Measurements from ENCODE around the gene RASSF4. TPM values are rescaled to one million over a fixed set of nuclear protein-coding genes. Genes with fewer than 3 reads are reported as not detected.

RASSF4 gene
- total RNA-seq, 1 donor from 2014 or later = 29.2 TPM

- no peaks in the 10 kb centered on the region for H3K9me3 ChIP-seq
- no peaks in the 10 kb centered on the region for H3K27me3 ChIP-seq
- H3K27ac ChIP-seq = no peak overlapping the region
- TF ChIP-seq CTCF (IDR thresholded peaks at IDR 0.05) (no peak), POLR2AphosphoS5 (IDR thresholded peaks at IDR 0.05; ENCODE audit: insufficient read depth in 1 of 2, low read depth in 1 of 2) (no peak), POLR2A (IDR thresholded peaks at IDR 0.05) (no peak)
- no peak for DNase-seq (ENCODE audit: extremely low spot score in 2 of 2)
- no peaks in the 10 kb centered on the region for H3K36me3 ChIP-seq
- no peaks in the 10 kb centered on the region for H3K4me1 ChIP-seq
- intact Hi-C loops (cut with DNase I) = no loop called here
- no peak overlapping the region for H3K4me3 ChIP-seq
These were observed 74.7 kb downstream of the RASSF4 start for GRCh38 chr10:45034301-45034700.

- no peak for TF ChIP-seq CTCF (IDR thresholded peaks at IDR 0.05)
- no peak for TF ChIP-seq POLR2A (IDR thresholded peaks at IDR 0.05)
- TF ChIP-seq POLR2AphosphoS5 (IDR thresholded peaks at IDR 0.05; ENCODE audit: insufficient read depth in 1 of 2, low read depth in 1 of 2) = no peak
- no peaks in the 10 kb centered on the region for H3K27me3 ChIP-seq
- no peak for DNase-seq (ENCODE audit: extremely low spot score in 2 of 2)
- no peak overlapping the region for H3K27ac ChIP-seq
- H3K36me3 ChIP-seq = no peaks in the 10 kb centered on the region
- no peaks in the 10 kb centered on the region for H3K9me3 ChIP-seq
- no peaks in the 10 kb centered on the region for H3K4me1 ChIP-seq
- H3K4me3 ChIP-seq = no peak overlapping the region
- intact Hi-C loops (cut with DNase I) = no loop called here
These were observed 76.1 kb downstream of the RASSF4 start for GRCh38 chr10:45035673-45036072.

GRCh38 chr10:45040921-45041542 lies 81.4 kb downstream of the RASSF4 start:
- H3K4me1 ChIP-seq = no peaks in the 10 kb centered on the region
- H3K9me3 ChIP-seq = no peaks in the 10 kb centered on the region
- H3K27me3 ChIP-seq = no peaks in the 10 kb centered on the region
- no peak for DNase-seq (ENCODE audit: extremely low spot score in 2 of 2)
- TF ChIP-seq POLR2A (IDR thresholded peaks at IDR 0.05) (no peak), CTCF (IDR thresholded peaks at IDR 0.05) (no peak), POLR2AphosphoS5 (IDR thresholded peaks at IDR 0.05; ENCODE audit: insufficient read depth in 1 of 2, low read depth in 1 of 2) (no peak)
- no peak overlapping the region for H3K4me3 ChIP-seq
- H3K27ac ChIP-seq = no peak overlapping the region
- H3K36me3 ChIP-seq = no peaks in the 10 kb centered on the region
- intact Hi-C loops (cut with DNase I) = no loop called here

- intact Hi-C loops (cut with DNase I) = no loop called here
- no peaks in the 10 kb centered on the region for H3K27me3 ChIP-seq
- no peak for DNase-seq (ENCODE audit: extremely low spot score in 2 of 2)
- H3K36me3 ChIP-seq = no peaks in the 10 kb centered on the region
- TF ChIP-seq CTCF (IDR thresholded peaks at IDR 0.05) = no peak
- TF ChIP-seq POLR2AphosphoS5 (IDR thresholded peaks at IDR 0.05; ENCODE audit: insufficient read depth in 1 of 2, low read depth in 1 of 2) = no peak
- TF ChIP-seq POLR2A (IDR thresholded peaks at IDR 0.05) = no peak
- H3K9me3 ChIP-seq = no peaks in the 10 kb centered on the region
- no peak overlapping the region for H3K27ac ChIP-seq
- H3K4me1 ChIP-seq = no peaks in the 10 kb centered on the region
- H3K4me3 ChIP-seq = no peak overlapping the region
These were observed 84.7 kb downstream of the RASSF4 start for GRCh38 chr10:45044290-45044689.

Other genes starting within 250 kb of the RASSF4 start
- gene TMEM72, start 48.5 kb upstream of the RASSF4 start, total RNA-seq = not detected
- gene DEPP1, start 19.0 kb downstream of the RASSF4 start, total RNA-seq = 155 TPM
- 20.6 TPM for gene ZNF22, start 41.1 kb downstream of the RASSF4 start, total RNA-seq